LHCN-M2 (cell line): Measurements from ENCODE around the gene ARHGEF19. TPM values are rescaled to one million over a fixed set of nuclear protein-coding genes. Genes with fewer than 3 reads are reported as not detected.
A peak's percentile ranks its signal among the peaks of the same experiment; 100 is the strongest.

Experiments used
- DNase-seq: peaks from one replicate; pipeline ENCODE4 v3.0.0-alpha.2; 2012; ENCODE audit warnings: low read depth
- total RNA-seq: library from RNA; depleted of rRNA; stranded (reverse); fragments of >200 nt; gene quantifications from 2 replicates; pipeline ENCODE4 v1.2.3, GENCODE V29; 2014; rRNA removed

The ARHGEF19 gene
- total RNA-seq, 1 experiment from 2014 or later: 1.9 TPM

DNA sequence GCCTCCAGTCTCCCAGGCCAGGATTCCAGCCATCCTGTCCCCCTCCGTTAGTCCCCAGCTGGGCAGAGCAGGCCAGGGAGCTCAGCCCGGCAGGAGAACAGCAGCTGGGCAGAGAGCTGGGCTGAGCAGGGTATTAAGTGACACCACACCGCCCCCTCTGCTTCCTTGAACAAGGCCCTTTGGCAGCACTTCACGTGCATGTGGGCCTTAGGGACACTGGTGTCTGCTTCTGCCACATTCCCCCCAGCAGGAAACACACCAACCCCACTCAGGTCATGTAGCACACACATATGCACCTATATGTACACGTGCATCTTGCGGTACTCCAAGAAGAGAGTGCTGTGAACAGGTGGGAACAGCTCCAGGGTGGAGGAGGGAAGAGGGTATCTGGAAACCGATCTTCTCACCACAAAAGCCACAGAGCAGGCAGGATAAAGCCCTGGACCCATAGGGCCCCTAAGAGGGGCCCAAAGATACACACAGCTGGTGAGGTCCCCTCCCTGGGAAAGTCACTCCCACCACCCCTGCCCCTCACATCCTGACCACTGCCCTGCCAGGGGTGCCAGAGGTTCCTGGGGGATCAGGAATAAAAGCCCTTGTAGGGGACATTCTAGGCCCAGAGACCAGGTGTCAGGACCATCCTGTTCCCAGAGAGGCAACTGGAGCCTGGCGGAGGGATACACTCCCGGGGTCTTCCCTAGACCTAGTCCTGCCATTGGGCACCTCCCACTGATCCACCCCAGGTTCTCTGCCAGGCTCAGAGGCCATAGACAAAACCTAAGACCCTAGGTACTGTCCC lies 61.1 kb downstream of the ARHGEF19 start:
- DNase-seq: peak; percentile 86

DNA sequence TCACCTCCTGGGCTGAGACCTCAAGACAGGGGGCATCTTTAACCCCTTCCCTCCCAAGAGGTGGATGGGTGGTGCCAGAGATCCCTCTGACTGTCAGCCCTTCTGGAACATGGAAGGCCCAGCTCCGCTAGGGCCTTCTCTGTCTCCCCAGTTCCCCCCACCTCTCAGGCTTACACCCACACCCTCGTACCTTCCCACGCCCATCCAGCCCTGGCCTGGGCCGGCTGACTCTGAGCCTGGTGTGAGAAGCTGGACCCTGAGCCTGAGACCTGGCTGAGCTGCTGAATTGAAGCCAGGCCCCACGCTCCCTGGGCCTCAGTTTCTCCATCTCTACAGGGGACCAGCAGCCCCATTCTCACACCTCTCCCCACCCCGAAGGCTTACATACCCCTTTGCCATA lies 61.9 kb downstream of the ARHGEF19 start:
- no peak for DNase-seq

DNA sequence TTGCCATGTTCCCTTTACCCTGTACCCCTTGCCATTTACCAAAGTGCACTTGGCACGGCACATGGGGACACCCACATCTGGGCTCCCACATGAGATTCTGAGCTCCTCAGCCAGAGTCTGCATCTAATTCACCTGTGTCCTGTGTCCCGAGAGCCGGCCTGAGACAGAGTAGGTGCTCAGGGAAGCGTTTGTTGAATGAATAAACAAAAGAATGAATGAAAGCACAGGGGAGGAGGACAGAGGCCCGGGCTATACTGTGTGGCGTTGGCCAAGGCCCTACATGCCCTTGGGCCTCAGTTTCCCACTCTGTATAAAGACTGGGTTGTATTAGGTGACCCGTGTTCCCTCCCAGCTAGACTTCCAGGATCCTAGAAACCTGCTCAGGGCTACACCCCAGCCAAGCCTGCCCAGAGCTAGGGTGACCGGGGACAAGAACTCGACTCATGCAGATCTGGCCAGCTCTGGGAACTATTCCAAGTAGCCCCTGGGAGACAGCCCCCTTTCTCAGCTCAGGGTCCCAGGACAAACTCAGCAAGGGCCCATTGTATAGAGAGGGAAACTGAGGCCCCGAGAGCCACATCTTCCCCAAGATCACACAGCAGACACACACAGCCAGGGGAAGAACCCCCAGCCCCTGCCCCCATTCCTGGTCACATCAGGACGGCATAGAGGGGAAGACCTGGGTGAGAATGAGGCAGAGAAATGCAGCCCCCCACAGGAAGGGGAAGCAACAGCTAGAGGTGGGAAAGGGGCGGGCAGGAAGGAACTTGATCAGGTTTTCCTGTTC lies 62.6 kb downstream of the ARHGEF19 start:
- no peak for DNase-seq

DNA sequence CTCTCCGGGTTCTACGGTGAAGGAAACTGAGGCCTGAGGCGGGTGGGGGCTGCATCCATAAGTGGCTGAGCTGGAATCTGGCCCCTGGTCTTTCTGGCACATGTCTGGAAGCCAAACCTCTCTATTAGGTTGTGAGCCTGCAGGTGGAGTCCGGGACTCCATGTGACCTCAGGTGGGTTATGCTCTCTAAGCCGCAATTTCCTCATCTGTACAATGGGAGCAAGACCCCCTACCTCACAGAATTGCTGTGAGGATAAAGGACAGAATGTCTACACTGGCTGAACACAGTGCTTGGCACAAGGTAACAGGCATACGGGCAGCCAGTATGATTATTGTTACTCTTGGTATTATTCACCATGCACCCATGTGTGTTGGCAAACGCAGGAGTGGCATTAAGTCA lies 63.3 kb downstream of the ARHGEF19 start:
- no peak for DNase-seq

DNA sequence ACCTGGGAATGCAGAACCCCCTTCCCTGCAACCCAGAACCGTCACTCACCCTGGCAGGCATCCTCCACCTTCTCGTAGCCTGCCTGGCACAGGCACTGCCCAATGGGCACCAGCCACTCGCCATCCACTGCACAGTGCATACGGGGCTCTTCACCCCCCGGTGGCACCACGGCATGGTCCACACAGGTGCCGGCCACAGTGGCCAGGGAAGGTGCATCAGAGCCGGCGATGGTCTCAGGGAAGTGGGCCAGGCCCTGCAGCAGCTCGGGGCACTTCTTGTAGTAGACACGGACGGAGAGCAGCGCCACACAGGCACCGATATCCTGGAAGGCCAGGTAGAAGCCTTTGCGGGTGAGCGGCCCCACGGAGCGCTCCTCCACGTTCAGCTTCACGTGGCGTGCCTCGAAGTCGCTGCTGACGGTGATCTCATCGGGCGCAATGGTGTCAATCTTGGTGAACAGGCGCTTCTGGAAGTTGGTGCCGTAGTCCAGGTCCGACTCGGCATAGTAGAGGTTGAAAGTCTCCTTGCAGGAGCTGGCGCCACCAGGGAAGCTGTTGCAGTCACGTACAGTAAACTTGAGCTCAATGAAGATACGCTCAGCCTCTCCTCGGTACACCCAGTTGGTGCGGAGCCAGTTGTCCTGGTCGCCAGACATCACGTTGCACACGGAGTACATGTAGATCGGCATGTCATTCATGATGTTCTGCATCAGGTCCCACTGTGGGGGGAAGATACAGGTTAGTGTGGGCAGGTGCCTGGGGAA lies 63.9 kb downstream of the ARHGEF19 start:
- no peak for DNase-seq

Other genes with a start within 250 kb of the ARHGEF19 start
- gene ZBTB17, start 236.6 kb downstream of the ARHGEF19 start, total RNA-seq: 37.0 and 44.4 TPM in 2 replicates
- gene SRARP, start 208.4 kb downstream of the ARHGEF19 start, total RNA-seq: not detected in 2 replicates
- 3.2 and 3.3 TPM in 2 replicates for gene HSPB7, start 194.6 kb downstream of the ARHGEF19 start, total RNA-seq
- not detected in 2 replicates for gene CLCNKA, start 190.6 kb downstream of the ARHGEF19 start, total RNA-seq
- gene CLCNKB, start 168.9 kb downstream of the ARHGEF19 start, total RNA-seq: not detected in 2 replicates
- 0.63 and 1.4 TPM in 2 replicates for gene FAM131C, start 139.0 kb downstream of the ARHGEF19 start, total RNA-seq
- gene EPHA2, start 56.6 kb downstream of the ARHGEF19 start, total RNA-seq: 60.1 and 73.1 TPM in 2 replicates
- gene CPLANE2, start 24.5 kb upstream of the ARHGEF19 start, total RNA-seq: 5.2 and 7.1 TPM in 2 replicates
- 13.0 and 14.5 TPM in 2 replicates for gene FBXO42, start 139.8 kb upstream of the ARHGEF19 start, total RNA-seq
- 118 and 123 TPM in 2 replicates for gene SZRD1, start 154.6 kb upstream of the ARHGEF19 start, total RNA-seq
- gene SPATA21, start 224.8 kb upstream of the ARHGEF19 start, total RNA-seq: not detected in 2 replicates
- gene NECAP2, start 228.1 kb upstream of the ARHGEF19 start, total RNA-seq: 51.9 and 52.4 TPM in 2 replicates